Ovary (tissue), 9 donors: ENCODE data around the gene POLE. TPM values are rescaled to one million over a fixed set of nuclear protein-coding genes. Genes with fewer than 3 reads are reported as not detected.

Experiments
- DNase-seq, 5 donors: peaks; one replicate each; pipeline ENCODE4 v3.0.0-alpha.2; 2019 to 2020
- H3K27ac ChIP-seq, 2 donors: fragments of 200-600 bp; one replicate each; pipeline versions ENCODE4 v1.5.1 to v1.8.0; 2019 to 2022
- H3K27me3 ChIP-seq: fragments of 200-600 bp; one replicate; pipeline ENCODE4 v1.8.0; 2022
- H3K36me3 ChIP-seq: fragments of 200-600 bp; sonication (generic); one replicate; pipeline ENCODE4 v1.5.1; 2019
- H3K4me1 ChIP-seq: one replicate; pipeline ENCODE4 v1.8.1; 2013; ENCODE audit warnings: mild to moderate bottlenecking, moderate library complexity; ENCODE audit not compliant: insufficient read depth
- H3K4me3 ChIP-seq: fragments of 200-600 bp; sonication (generic); one replicate; pipeline ENCODE4 v1.5.1; 2017
- H3K9me3 ChIP-seq, 2 donors: fragments of 200-600 bp in 1 of 2; sonication (generic) in 1 of 2; one replicate each; pipeline versions ENCODE4 v1.5.1 to v1.8.1; 2013 to 2019; ENCODE audit warnings: mild to moderate bottlenecking in 1 of 2, moderate library complexity in 1 of 2
- EP300 ChIP-seq: sonication (generic); formaldehyde crosslinking; IDR thresholded peaks from one replicate; pipeline ENCODE4 v1.6.1; 2017; ENCODE audit warnings: antibody characterized with exemption
- POLR2A ChIP-seq: fragments of 450-650 bp; IDR thresholded peaks from one replicate; pipeline ENCODE4 v1.6.1; 2017; ENCODE audit warnings: antibody characterized with exemption, mild to moderate bottlenecking, moderate library complexity
- WGBS, 3 donors: extraction: QIAGEN DNeasy Blood & Tissue Kit in 1 of 3; methylation state at CpG; one replicate each; pipeline versions ENCODE4 v1.1.5 to v1.1.7; 2013 to 2017; 5-methylcytosine and 5-hydroxymethylcytosine counted together
- intact Hi-C, 4 donors: fragments of 100-400 bp; cut with DNase I; formaldehyde crosslinking; loops; one replicate each; pipeline versions ENCODE4 v1.11.0 to v1.15.1; 2022 to 2023
- polyA plus RNA-seq, 2 donors: library from polyadenylated mRNA; stranded (reverse); fragments of 200-250 nt in 1 of 2; fragments of 350-450 nt in 1 of 2; fragmentation: Illumina TruSeq in 1 of 2; extraction: RNeasy Lipid Tissue Mini Kit (QIAGEN cat#74804) in 1 of 2; gene quantifications; one replicate each; pipeline ENCODE4 v1.2.3, GENCODE V29; 2013 to 2014
- total RNA-seq, 7 donors: library from RNA; depleted of rRNA in 2 of 7; stranded (reverse); fragments of >200 nt in 2 of 7; fragmentation: NEBNext Ultra II Directional in 3 of 7; extraction: Animal tissue kit (Norgen Biotek cat#: 25700) in 3 of 7; gene quantifications; one replicate each; pipeline versions ENCODE4 v1.1.0 to v1.2.4, GENCODE V29; 2016 to 2023
- TF ChIP-seq, protein P1 (sequence below), 3 donors: fragments of 450-650 bp in 2 of 3; fragments of 200-600 bp in 1 of 3; IDR thresholded peaks; one replicate each; pipeline versions ENCODE4 v1.5.1 to v1.8.0; 2016 to 2022; ENCODE audit warnings: antibody characterized with exemption in 3 of 3, mild to moderate bottlenecking in 1 of 3
- donor health status: DM: no; HTN: no; CAD: no; lungs with moderate emphysema.
- donor health status: DM: no; HTN: no; CAD: no.
- donor health status: Bipolar disorder and iron deficiency.
- donor health status: DM: yes; HTN: yes; CAD: no.
- donor health status: DM: no; HTN: no; CAD: no.
- donor health status: DM: yes; HTN: yes; CAD: no.

Gene POLE
- total and polyA plus RNA-seq, 9 donors, result 12.5 to 34.7 (median 24.0) TPM

DNA sequence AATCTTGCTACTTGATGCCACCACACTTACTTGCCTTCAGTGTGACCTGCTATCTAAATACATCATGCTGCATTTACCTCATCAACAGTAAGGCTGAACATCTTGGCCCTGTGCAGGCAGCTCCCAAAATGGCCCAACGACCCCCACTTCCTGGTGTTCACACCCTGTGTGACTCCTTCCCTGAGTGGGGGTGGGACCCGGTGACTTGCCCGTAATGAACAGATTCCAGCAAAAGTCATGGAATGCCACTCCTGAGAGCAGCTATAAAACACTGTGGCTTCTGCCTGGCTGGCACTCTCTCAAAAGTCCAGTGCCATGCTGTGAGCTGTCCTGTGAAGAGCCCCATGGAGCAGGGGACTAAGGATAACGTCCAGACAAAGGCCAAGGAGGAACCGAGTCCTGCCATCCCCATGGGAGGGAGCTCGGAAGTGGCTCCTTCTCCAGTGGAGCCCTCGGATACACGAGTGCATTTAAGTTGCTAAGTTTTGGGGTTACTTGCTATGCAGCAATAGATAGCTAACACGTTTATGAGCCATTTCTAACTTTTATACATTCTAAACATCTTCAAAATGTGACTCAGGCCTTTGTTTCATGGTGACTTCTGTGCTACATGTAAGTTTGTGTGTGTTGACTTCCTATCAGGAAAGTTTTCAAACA is 35.6 kb downstream of the POLE start:
- Histone ChIP-seq H3K4me3 (no peak overlapping the region), H3K9me3 (no peaks in the 10 kb centered on the region), H3K4me1 (no peaks in the 10 kb centered on the region), H3K36me3 (no peaks in the 10 kb centered on the region), H3K27me3 (no peaks in the 10 kb centered on the region), H3K27ac (no peak overlapping the region)
- TF ChIP-seq EP300 (no peak), POLR2A (no peak)
- 70 to 85% (median 76%) methylated on average over 9 of the region's 9 CpGs for WGBS, 3 donors
- no peak for DNase-seq
- intact Hi-C loops, result no loop called here

DNA sequence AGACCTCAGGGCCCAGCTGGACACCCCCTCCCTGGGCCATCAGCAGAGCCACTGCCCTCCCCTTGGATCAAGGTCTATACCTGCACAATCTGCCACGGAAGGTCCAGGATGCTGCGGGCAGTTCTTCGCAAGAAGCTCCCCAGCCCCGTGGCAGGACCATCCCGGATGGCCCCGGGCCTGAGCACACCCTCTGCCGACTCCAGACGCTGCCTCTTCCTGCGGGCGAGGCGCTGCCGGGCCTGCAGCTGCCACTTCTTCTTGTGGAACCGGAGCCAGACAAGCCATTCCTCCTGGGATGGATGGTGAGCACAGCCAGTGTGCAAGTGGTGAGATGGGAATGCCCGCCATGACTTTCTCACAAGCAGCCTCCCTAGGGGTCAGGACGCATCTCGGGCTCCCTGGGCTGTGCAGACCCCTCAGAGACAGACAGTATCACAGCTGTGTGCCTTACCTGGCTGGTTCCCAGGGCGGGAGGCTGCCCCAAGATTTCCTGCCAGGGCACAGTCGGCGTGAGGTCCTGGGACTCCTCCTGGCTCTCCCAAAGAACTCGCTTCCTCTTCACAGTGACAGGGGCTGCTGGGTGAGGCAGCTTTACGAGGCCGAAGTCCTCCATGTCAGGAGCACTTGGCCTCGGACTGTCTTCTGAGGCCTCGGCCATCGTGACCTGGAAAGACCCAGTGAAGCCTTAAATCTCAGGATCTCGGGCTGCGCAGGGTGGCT is 37.8 kb downstream of the POLE start:
- no peak for DNase-seq
- Histone ChIP-seq H3K27me3 (no peaks in the 10 kb centered on the region), H3K4me1 (no peaks in the 10 kb centered on the region), H3K27ac (no peak overlapping the region), H3K4me3 (no peak overlapping the region), H3K36me3 (no peaks in the 10 kb centered on the region), H3K9me3 (no peaks in the 10 kb centered on the region)
- intact Hi-C loops, result loop anchor here in 1 of 4 donors (10.0 kb wide), 1 partner anchor 935 kb away; the partner anchor contains the start of gene SFSWAP
- 90 to 97% (median 92%) methylated on average over 21 to 27 of the region's 27 CpGs for WGBS, 3 donors
- TF ChIP-seq, protein P1, sequence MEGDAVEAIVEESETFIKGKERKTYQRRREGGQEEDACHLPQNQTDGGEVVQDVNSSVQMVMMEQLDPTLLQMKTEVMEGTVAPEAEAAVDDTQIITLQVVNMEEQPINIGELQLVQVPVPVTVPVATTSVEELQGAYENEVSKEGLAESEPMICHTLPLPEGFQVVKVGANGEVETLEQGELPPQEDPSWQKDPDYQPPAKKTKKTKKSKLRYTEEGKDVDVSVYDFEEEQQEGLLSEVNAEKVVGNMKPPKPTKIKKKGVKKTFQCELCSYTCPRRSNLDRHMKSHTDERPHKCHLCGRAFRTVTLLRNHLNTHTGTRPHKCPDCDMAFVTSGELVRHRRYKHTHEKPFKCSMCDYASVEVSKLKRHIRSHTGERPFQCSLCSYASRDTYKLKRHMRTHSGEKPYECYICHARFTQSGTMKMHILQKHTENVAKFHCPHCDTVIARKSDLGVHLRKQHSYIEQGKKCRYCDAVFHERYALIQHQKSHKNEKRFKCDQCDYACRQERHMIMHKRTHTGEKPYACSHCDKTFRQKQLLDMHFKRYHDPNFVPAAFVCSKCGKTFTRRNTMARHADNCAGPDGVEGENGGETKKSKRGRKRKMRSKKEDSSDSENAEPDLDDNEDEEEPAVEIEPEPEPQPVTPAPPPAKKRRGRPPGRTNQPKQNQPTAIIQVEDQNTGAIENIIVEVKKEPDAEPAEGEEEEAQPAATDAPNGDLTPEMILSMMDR (IDR thresholded peaks at IDR 0.05), result no peak
- TF ChIP-seq EP300 (no peak), POLR2A (no peak)

GRCh38 chr12:132648616-132649225 is 38.4 kb downstream of the POLE start:
- intact Hi-C loops, result loop anchor here in 1 of 4 donors (10.0 kb wide), 1 partner anchor 934 kb away; the partner anchor contains the start of gene SFSWAP
- H3K27me3 ChIP-seq, result no peaks in the 10 kb centered on the region
- H3K36me3 ChIP-seq, result no peaks in the 10 kb centered on the region
- H3K9me3 ChIP-seq, result no peaks in the 10 kb centered on the region
- no peak for TF ChIP-seq EP300
- TF ChIP-seq, protein P1 (IDR thresholded peaks at IDR 0.05), result no peak
- H3K4me1 ChIP-seq, result no peaks in the 10 kb centered on the region
- 90 to 95% (median 91%) methylated on average over 22 to 24 of the region's 24 CpGs for WGBS, 3 donors
- H3K27ac ChIP-seq, result no peak overlapping the region
- no peak for DNase-seq
- no peak overlapping the region for H3K4me3 ChIP-seq

- TF ChIP-seq, protein P1 (IDR thresholded peaks at IDR 0.05), result no peak
- TF ChIP-seq POLR2A (no peak), EP300 (no peak)
Measured at GRCh38 chr12:132647858-132648257, 39.3 kb downstream of the POLE start.

More at GRCh38 chr12:132647858-132648257, 39.3 kb downstream of the POLE start:
- Histone ChIP-seq H3K27ac (no peak overlapping the region), H3K9me3 (no peaks in the 10 kb centered on the region), H3K27me3 (no peaks in the 10 kb centered on the region), H3K36me3 (no peaks in the 10 kb centered on the region), H3K4me1 (no peaks in the 10 kb centered on the region), H3K4me3 (no peak overlapping the region)
- DNase-seq, result no peak
- WGBS, 3 donors, result 91 to 93% (median 93%) methylated on average over 10 of the region's 10 CpGs
- intact Hi-C loops, result loop anchor here in 1 of 4 donors (10.0 kb wide), 1 partner anchor 933 kb away; the partner anchor contains the start of gene SFSWAP
